SK-N-SH (cell line): ENCODE results near the gene MZT1.

Experiments
- CHD2 ChIP-seq: fragments of 150-350 bp; IDR thresholded peaks from 2 replicates; pipeline ENCODE4 v1.6.1; 2018; ENCODE audit warnings: low read length; ENCODE audit not compliant: partially characterized antibody
- CTCF ChIP-seq: fragments of 200-600 bp; sonication (generic); IDR thresholded peaks from 2 replicates; pipeline ENCODE4 v1.6.1; 2017; ENCODE audit warnings: antibody characterized with exemption, mild to moderate bottlenecking, moderate library complexity
- EZH2phosphoT487 ChIP-seq: fragments of 200-600 bp; sonication (generic); IDR thresholded peaks from 2 replicates; pipeline ENCODE4 v1.6.1; 2017; ENCODE audit warnings: low read depth, mixed run types, mild to moderate bottlenecking, antibody characterized with exemption, moderate library complexity, borderline replicate concordance
- MEF2A ChIP-seq: IDR thresholded peaks from 2 replicates; pipeline ENCODE4 v1.4.0; 2012; ENCODE audit warnings: low read depth, borderline replicate concordance
- POLR2AphosphoS5 ChIP-seq: IDR thresholded peaks from 2 replicates; pipeline ENCODE4 v1.6.1; 2012; ENCODE audit warnings: low read depth, low read length
- RAD21 ChIP-seq: IDR thresholded peaks from 2 replicates; pipeline ENCODE4 v1.6.1; 2012; ENCODE audit warnings: mild to moderate bottlenecking, low read length
- RCOR1 ChIP-seq: fragments of 150-350 bp; IDR thresholded peaks from 2 replicates; pipeline ENCODE4 v1.6.1; 2017; ENCODE audit warnings: antibody characterized with exemption, low read length
- SMC3 ChIP-seq: IDR thresholded peaks from 2 replicates; pipeline ENCODE4 v1.6.1; 2012; ENCODE audit warnings: low read depth, low read length, improper control_type of control experiment

- TF ChIP-seq CTCF (no peak), POLR2AphosphoS5 (no peak), EZH2phosphoT487 (no peak), RAD21 (no peak), MEF2A (no peak), RCOR1 (no peak), CHD2 (no peak), SMC3 (no peak)
Observed at GRCh38 chr13:72678312-72678711, 49.1 kb downstream of the MZT1 start.
